ENCODE data around the gene BICRA.

BICRA gene

GRCh38 chr19:47681388-47681787 lies 72.5 kb downstream of the BICRA start:
- Histone ChIP-seq H3F3A (ENCODE audit: insufficient read depth) (0 out of 2 replicates have a peak, but pooled peaks cover 5% of the 10 kb centered on the region), H3K36me3 (ENCODE audit: low read length) (no peaks in the 10 kb centered on the region), H3K9me2 (replicated peaks; ENCODE audit: insufficient read depth, low read length) (no peaks in the 10 kb centered on the region), H3K27me3 (ENCODE audit: low read length) (no peaks in the 10 kb centered on the region), H3K9ac (ENCODE audit: low read length) (no peak overlapping the region), H3K79me2 (ENCODE audit: insufficient read depth, low read length) (no peaks in the 10 kb centered on the region), H3K4me2 (ENCODE audit: low read depth, low read length, poor library complexity, severe bottlenecking) (no peak overlapping the region), H2AFZ (ENCODE audit: low read depth, low read length, severe bottlenecking) (no peak overlapping the region), H4K20me1 (ENCODE audit: low read depth, low read length) (no peaks in the 10 kb centered on the region), H3K9me3 (ENCODE audit: insufficient read depth, low read length) (no peaks in the 10 kb centered on the region), H3K4me3 (ENCODE audit: insufficient read depth, low read length, poor library complexity, severe bottlenecking) (no peak overlapping the region), H3K27ac (ENCODE audit: low read depth, low read length) (no peak overlapping the region)
- TF ChIP-seq EZH2phosphoT487 (conservative IDR thresholded peaks at IDR 0.05; ENCODE audit: low read length) = no peak
- TF ChIP-seq, protein P1, sequence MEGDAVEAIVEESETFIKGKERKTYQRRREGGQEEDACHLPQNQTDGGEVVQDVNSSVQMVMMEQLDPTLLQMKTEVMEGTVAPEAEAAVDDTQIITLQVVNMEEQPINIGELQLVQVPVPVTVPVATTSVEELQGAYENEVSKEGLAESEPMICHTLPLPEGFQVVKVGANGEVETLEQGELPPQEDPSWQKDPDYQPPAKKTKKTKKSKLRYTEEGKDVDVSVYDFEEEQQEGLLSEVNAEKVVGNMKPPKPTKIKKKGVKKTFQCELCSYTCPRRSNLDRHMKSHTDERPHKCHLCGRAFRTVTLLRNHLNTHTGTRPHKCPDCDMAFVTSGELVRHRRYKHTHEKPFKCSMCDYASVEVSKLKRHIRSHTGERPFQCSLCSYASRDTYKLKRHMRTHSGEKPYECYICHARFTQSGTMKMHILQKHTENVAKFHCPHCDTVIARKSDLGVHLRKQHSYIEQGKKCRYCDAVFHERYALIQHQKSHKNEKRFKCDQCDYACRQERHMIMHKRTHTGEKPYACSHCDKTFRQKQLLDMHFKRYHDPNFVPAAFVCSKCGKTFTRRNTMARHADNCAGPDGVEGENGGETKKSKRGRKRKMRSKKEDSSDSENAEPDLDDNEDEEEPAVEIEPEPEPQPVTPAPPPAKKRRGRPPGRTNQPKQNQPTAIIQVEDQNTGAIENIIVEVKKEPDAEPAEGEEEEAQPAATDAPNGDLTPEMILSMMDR (IDR thresholded peaks at IDR 0.05; ENCODE audit: insufficient read depth, low read length, poor library complexity, severe bottlenecking) = no peak

DNA sequence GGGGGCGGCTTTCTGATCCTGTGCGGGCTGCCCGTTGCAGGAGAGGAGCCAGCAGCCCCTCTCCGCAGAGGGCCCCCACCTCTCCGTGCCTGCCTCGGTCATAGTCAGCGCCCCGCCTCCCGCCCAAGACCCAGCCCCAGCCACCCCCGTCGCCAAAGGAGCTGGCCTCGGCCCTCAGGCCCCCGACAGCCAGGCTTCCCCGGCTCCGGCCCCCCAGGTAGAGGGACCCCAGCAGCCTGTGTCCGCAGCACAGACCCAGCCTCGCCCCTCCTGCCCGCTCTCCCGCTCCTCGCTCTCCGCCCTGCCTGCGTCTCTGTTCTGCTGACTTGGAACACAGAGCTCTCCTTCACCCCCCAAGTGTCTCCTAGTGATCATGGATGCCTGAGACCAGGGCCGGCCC lies 73.0 kb downstream of the BICRA start:
- Histone ChIP-seq H2AFZ (ENCODE audit: low read depth, low read length, severe bottlenecking) (no peak overlapping the region), H3K9me3 (ENCODE audit: insufficient read depth, low read length) (no peaks in the 10 kb centered on the region), H3K27ac (ENCODE audit: low read depth, low read length) (no peak overlapping the region), H3K4me3 (ENCODE audit: insufficient read depth, low read length, poor library complexity, severe bottlenecking) (no peak overlapping the region), H3F3A (ENCODE audit: insufficient read depth) (0 out of 2 replicates have a peak, but pooled peaks cover 5% of the 10 kb centered on the region), H3K9me2 (replicated peaks; ENCODE audit: insufficient read depth, low read length) (no peaks in the 10 kb centered on the region), H4K20me1 (ENCODE audit: low read depth, low read length) (no peaks in the 10 kb centered on the region), H3K4me2 (ENCODE audit: low read depth, low read length, poor library complexity, severe bottlenecking) (no peak overlapping the region), H3K79me2 (ENCODE audit: insufficient read depth, low read length) (no peaks in the 10 kb centered on the region), H3K27me3 (ENCODE audit: low read length) (no peaks in the 10 kb centered on the region), H3K9ac (ENCODE audit: low read length) (no peak overlapping the region), H3K36me3 (ENCODE audit: low read length) (no peaks in the 10 kb centered on the region)
- TF ChIP-seq, protein P1 (IDR thresholded peaks at IDR 0.05; ENCODE audit: insufficient read depth, low read length, poor library complexity, severe bottlenecking) = no peak
- no peak for TF ChIP-seq EZH2phosphoT487 (conservative IDR thresholded peaks at IDR 0.05; ENCODE audit: low read length)

DNA sequence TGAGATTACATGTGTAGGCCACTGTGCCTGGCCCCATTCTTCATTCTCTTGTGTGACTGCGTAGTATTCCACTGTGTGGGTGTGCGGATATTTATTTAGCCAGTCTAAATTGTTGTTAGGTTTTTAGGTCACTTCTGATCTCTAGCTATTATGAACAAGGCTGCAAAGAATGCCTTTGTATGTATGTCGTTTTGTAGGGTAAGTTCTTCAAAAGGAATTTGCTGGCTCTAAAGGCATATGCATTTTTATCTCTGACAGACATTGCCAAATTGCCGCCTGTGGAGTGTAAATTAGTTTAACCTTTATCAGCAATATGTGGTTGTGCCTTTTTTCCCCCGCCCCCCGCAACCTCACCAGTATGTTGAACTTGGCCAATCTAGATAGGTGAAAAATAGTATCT lies 74.0 kb downstream of the BICRA start:
- no peak overlapping the region for H3K9ac ChIP-seq (ENCODE audit: low read length)
- no peak overlapping the region for H2AFZ ChIP-seq (ENCODE audit: low read depth, low read length, severe bottlenecking)
- no peaks in the 10 kb centered on the region for H3K27me3 ChIP-seq (ENCODE audit: low read length)
- TF ChIP-seq, protein P1 (IDR thresholded peaks at IDR 0.05; ENCODE audit: insufficient read depth, low read length, poor library complexity, severe bottlenecking) = no peak
- no peak for TF ChIP-seq EZH2phosphoT487 (conservative IDR thresholded peaks at IDR 0.05; ENCODE audit: low read length)
- no peaks in the 10 kb centered on the region for H4K20me1 ChIP-seq (ENCODE audit: low read depth, low read length)
- H3K4me2 ChIP-seq (ENCODE audit: low read depth, low read length, poor library complexity, severe bottlenecking) = no peak overlapping the region
- H3K79me2 ChIP-seq (ENCODE audit: insufficient read depth, low read length) = no peaks in the 10 kb centered on the region
- 0 out of 2 replicates have a peak, but pooled peaks cover 5% of the 10 kb centered on the region for H3F3A ChIP-seq (ENCODE audit: insufficient read depth)
- no peak overlapping the region for H3K27ac ChIP-seq (ENCODE audit: low read depth, low read length)
- no peak overlapping the region for H3K4me3 ChIP-seq (ENCODE audit: insufficient read depth, low read length, poor library complexity, severe bottlenecking)
- H3K36me3 ChIP-seq (ENCODE audit: low read length) = no peaks in the 10 kb centered on the region
- no peaks in the 10 kb centered on the region for H3K9me2 ChIP-seq (replicated peaks; ENCODE audit: insufficient read depth, low read length)
- H3K9me3 ChIP-seq (ENCODE audit: insufficient read depth, low read length) = no peaks in the 10 kb centered on the region
